ENCODE data around the gene OXSM.

- TF ChIP-seq CTCF (conservative IDR thresholded peaks at IDR 0.05): no peak
- no peak for TF ChIP-seq ZFX (IDR thresholded peaks at IDR 0.05)
Measured at GRCh38 chr3:25787689-25788088, 2.2 kb upstream of the OXSM start.
